Effector memory CD8-positive, alpha-beta T cell (primary cell): Measurements from ENCODE around the gene SHISA6.

Experiments used
- ATAC-seq: fragments of 150-1000 bp; cut with Tn5 transposase; replicated peaks from 2 replicates; pipeline ENCODE4 v1.10.0; 2021; ENCODE audit warnings: mild to moderate bottlenecking, moderate library complexity
- DNase-seq, 3 experiments: peaks; one replicate each; pipeline ENCODE4 v3.0.0; 2021
- H3K27ac Mint-ChIP-seq, 2 donors: one replicate each; pipeline ENCODE4 v1.8.0; 2022; ENCODE audit warnings: mild to moderate bottlenecking in 2 of 2, mixed read lengths in 2 of 2, moderate library complexity in 2 of 2
- H3K27me3 Mint-ChIP-seq, 2 donors: one replicate each; pipeline ENCODE4 v1.8.0; 2022; ENCODE audit warnings: mixed read lengths in 2 of 2
- H3K36me3 Mint-ChIP-seq: one replicate; pipeline ENCODE4 v1.8.0; 2022; ENCODE audit warnings: mild to moderate bottlenecking, moderate library complexity, mixed read lengths; ENCODE audit not compliant: insufficient read depth
- H3K4me1 Mint-ChIP-seq, 2 donors: one replicate each; pipeline ENCODE4 v1.8.0; 2022; ENCODE audit warnings: low read depth in 2 of 2, mixed read lengths in 2 of 2
- H3K4me3 Mint-ChIP-seq, 2 donors: one replicate each; pipeline ENCODE4 v1.8.0; 2022; ENCODE audit warnings: mild to moderate bottlenecking in 2 of 2, mixed read lengths in 2 of 2, moderate library complexity in 2 of 2
- H3K9me3 Mint-ChIP-seq, 2 donors: one replicate each; pipeline ENCODE4 v1.8.0; 2022; ENCODE audit warnings: mixed read lengths in 2 of 2

The SHISA6 gene

GRCh38 chr17:11242411-11242810 lies 1.4 kb downstream of the SHISA6 start:
- peaks cover 11 to 14% of the 10 kb centered on the region in 2 donors for H3K9me3 Mint-ChIP-seq
- H3K27me3 Mint-ChIP-seq, result peaks cover 27 to 49% of the 10 kb centered on the region in 2 donors
- H3K27ac Mint-ChIP-seq, result no peak overlapping the region
- DNase-seq (no peak), ATAC-seq (no peak)
- no peaks in the 10 kb centered on the region for H3K36me3 Mint-ChIP-seq
- no peaks in the 10 kb centered on the region for H3K4me1 Mint-ChIP-seq
- no peak overlapping the region for H3K4me3 Mint-ChIP-seq

DNA sequence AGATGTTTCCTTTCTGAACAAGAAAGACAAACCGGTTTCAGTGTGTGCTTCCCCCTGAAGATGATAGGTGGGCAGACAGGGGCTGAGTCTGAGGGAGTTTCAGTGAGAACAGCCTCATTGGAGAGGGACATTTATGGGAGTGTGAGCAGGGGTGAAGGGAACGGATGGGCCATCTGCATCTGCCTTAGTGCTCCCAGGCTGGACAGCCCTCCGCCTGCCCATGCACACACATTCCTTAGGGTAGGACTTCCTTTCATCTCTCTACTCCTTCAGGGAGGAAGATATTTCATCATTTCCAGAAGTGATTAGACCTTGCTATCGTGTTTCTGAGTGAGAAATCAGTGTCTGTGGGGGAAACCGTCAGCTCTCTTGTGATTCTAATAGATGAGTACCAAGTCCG lies 3.8 kb downstream of the SHISA6 start:
- DNase-seq (no peak), ATAC-seq (no peak)
- Mint-ChIP-seq H3K27me3 (peaks cover 17 to 37% of the 10 kb centered on the region in 2 donors), H3K9me3 (peaks cover 7 to 14% of the 10 kb centered on the region in 2 donors), H3K4me1 (no peaks in the 10 kb centered on the region), H3K36me3 (no peaks in the 10 kb centered on the region), H3K27ac (no peak overlapping the region), H3K4me3 (no peak overlapping the region)

- Mint-ChIP-seq H3K4me3 (no peak overlapping the region), H3K27me3 (peaks cover 16 to 34% of the 10 kb centered on the region in 2 donors), H3K27ac (no peak overlapping the region), H3K4me1 (no peaks in the 10 kb centered on the region), H3K36me3 (no peaks in the 10 kb centered on the region), H3K9me3 (peaks cover 7 to 14% of the 10 kb centered on the region in 2 donors)
- ATAC-seq (no peak), DNase-seq (no peak)
Measured at GRCh38 chr17:11245187-11245586, 4.2 kb downstream of the SHISA6 start.

GRCh38 chr17:11245791-11246190 lies 4.8 kb downstream of the SHISA6 start:
- H3K27me3 Mint-ChIP-seq, result peaks cover 16 to 34% of the 10 kb centered on the region in 2 donors
- no peaks in the 10 kb centered on the region for H3K36me3 Mint-ChIP-seq
- ATAC-seq (no peak), DNase-seq (no peak)
- H3K4me3 Mint-ChIP-seq, result no peak overlapping the region
- H3K9me3 Mint-ChIP-seq, result peaks cover 7 to 14% of the 10 kb centered on the region in 2 donors
- no peak overlapping the region for H3K27ac Mint-ChIP-seq
- H3K4me1 Mint-ChIP-seq, result no peaks in the 10 kb centered on the region

- Mint-ChIP-seq H3K36me3 (no peaks in the 10 kb centered on the region), H3K27ac (no peak overlapping the region), H3K4me3 (no peak overlapping the region), H3K4me1 (no peaks in the 10 kb centered on the region), H3K27me3 (peaks cover 0 to 3% of the 10 kb centered on the region in 2 donors), H3K9me3 (peaks cover 6 to 19% of the 10 kb centered on the region in 2 donors)
- ATAC-seq, result no peak
- no peak for DNase-seq
Measured at GRCh38 chr17:11250161-11250560, 9.1 kb downstream of the SHISA6 start.

- ATAC-seq (no peak), DNase-seq (no peak)
- Mint-ChIP-seq H3K4me3 (no peak overlapping the region), H3K4me1 (no peaks in the 10 kb centered on the region), H3K36me3 (no peaks in the 10 kb centered on the region), H3K9me3 (peaks cover 6 to 19% of the 10 kb centered on the region in 2 donors), H3K27me3 (no peaks in the 10 kb centered on the region), H3K27ac (no peak overlapping the region)
Measured at GRCh38 chr17:11251561-11252107, 10.6 kb downstream of the SHISA6 start.

GRCh38 chr17:11252146-11252545 lies 11.1 kb downstream of the SHISA6 start:
- Mint-ChIP-seq H3K27me3 (no peaks in the 10 kb centered on the region), H3K27ac (no peak overlapping the region), H3K9me3 (peaks cover 6 to 19% of the 10 kb centered on the region in 2 donors), H3K36me3 (no peaks in the 10 kb centered on the region), H3K4me1 (no peaks in the 10 kb centered on the region), H3K4me3 (no peak overlapping the region)
- DNase-seq (no peak), ATAC-seq (no peak)

- H3K36me3 Mint-ChIP-seq, result no peaks in the 10 kb centered on the region
- no peak overlapping the region for H3K27ac Mint-ChIP-seq
- ATAC-seq (no peak), DNase-seq (no peak)
- no peak overlapping the region for H3K4me3 Mint-ChIP-seq
- H3K4me1 Mint-ChIP-seq, result no peaks in the 10 kb centered on the region
- no peaks in the 10 kb centered on the region for H3K27me3 Mint-ChIP-seq
- peaks cover 9 to 13% of the 10 kb centered on the region in 2 donors for H3K9me3 Mint-ChIP-seq
Measured at GRCh38 chr17:11256877-11257276, 15.9 kb downstream of the SHISA6 start.

- Mint-ChIP-seq H3K27ac (no peak overlapping the region), H3K4me1 (no peaks in the 10 kb centered on the region), H3K9me3 (peaks cover 6 to 15% of the 10 kb centered on the region in 2 donors), H3K36me3 (no peaks in the 10 kb centered on the region), H3K4me3 (no peak overlapping the region), H3K27me3 (no peaks in the 10 kb centered on the region)
- no peak for DNase-seq
- no peak for ATAC-seq
Measured at GRCh38 chr17:11264183-11264871, 23.3 kb downstream of the SHISA6 start.

DNA sequence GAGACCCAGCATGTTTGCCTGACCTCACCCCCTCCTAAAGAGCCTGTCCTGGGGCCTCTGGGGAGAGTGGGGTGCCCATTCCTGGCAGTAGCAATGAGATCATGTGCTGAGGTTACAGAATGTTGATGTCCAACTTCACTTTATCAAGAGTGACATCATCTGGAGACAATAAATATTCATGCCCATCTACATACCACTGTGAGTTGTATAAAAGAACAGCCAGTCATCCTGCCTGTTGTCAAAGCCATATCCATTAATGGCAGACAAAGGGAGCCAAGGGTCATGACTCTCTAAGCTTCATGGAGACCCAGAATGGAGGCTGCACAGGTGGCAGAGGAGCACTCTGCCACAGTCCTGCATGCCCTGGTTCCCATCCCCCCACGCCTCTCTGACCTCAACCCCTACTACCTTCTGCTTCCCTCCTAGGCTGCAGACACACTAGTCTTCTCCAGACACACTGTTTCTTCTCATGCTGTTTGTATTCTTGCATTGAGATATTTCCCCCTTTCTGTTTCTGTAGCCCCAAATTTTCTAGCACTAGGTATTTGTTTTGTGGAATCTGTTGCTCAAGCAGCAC lies 27.1 kb downstream of the SHISA6 start:
- Mint-ChIP-seq H3K9me3 (peaks cover 11 to 16% of the 10 kb centered on the region in 2 donors), H3K4me3 (no peak overlapping the region), H3K27ac (no peak overlapping the region), H3K4me1 (no peaks in the 10 kb centered on the region), H3K36me3 (no peaks in the 10 kb centered on the region), H3K27me3 (no peaks in the 10 kb centered on the region)
- ATAC-seq (no peak), DNase-seq (no peak)

GRCh38 chr17:11269210-11269609 lies 28.2 kb downstream of the SHISA6 start:
- H3K4me3 Mint-ChIP-seq, result no peak overlapping the region
- H3K9me3 Mint-ChIP-seq, result peaks cover 11 to 16% of the 10 kb centered on the region in 2 donors
- H3K4me1 Mint-ChIP-seq, result no peaks in the 10 kb centered on the region
- H3K27me3 Mint-ChIP-seq, result no peaks in the 10 kb centered on the region
- H3K36me3 Mint-ChIP-seq, result no peaks in the 10 kb centered on the region
- ATAC-seq (no peak), DNase-seq (no peak)
- no peak overlapping the region for H3K27ac Mint-ChIP-seq

GRCh38 chr17:11272191-11272590 lies 31.2 kb downstream of the SHISA6 start:
- Mint-ChIP-seq H3K9me3 (peaks cover 11 to 13% of the 10 kb centered on the region in 2 donors), H3K27me3 (no peaks in the 10 kb centered on the region), H3K4me3 (no peak overlapping the region), H3K27ac (no peak overlapping the region), H3K4me1 (no peaks in the 10 kb centered on the region), H3K36me3 (no peaks in the 10 kb centered on the region)
- DNase-seq (no peak), ATAC-seq (no peak)

- H3K27me3 Mint-ChIP-seq, result no peaks in the 10 kb centered on the region
- H3K9me3 Mint-ChIP-seq, result peaks cover 9 to 11% of the 10 kb centered on the region in 2 donors
Measured at GRCh38 chr17:11273596-11273995, 32.6 kb downstream of the SHISA6 start.

DNA sequence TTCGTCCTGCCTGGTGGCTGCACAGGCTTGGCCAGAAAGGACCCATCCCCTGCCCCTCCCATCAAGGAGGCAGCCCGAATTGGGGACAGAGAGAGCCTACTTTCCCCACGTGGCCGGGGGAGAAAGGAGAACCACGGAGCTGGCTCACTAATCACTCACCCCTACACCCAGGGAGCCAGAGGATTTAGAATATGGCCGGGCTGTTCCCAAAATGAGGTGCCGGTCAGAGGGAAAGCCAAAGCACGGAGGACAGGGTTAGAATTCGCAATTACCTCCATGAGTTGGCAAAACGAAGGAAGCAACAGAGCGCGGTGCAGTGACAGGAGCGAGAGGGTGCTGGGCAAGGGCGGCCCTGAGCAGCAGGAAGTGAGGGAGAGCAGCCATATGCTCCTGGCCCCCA lies 33.1 kb downstream of the SHISA6 start:
- Mint-ChIP-seq H3K9me3 (peaks cover 9 to 11% of the 10 kb centered on the region in 2 donors), H3K4me3 (no peak overlapping the region), H3K27me3 (no peaks in the 10 kb centered on the region), H3K36me3 (no peaks in the 10 kb centered on the region), H3K27ac (no peak overlapping the region), H3K4me1 (no peaks in the 10 kb centered on the region)
- no peak for DNase-seq
- no peak for ATAC-seq

More at GRCh38 chr17:11273596-11273995, 32.6 kb downstream of the SHISA6 start:
- Mint-ChIP-seq H3K4me1 (no peaks in the 10 kb centered on the region), H3K36me3 (no peaks in the 10 kb centered on the region), H3K27ac (no peak overlapping the region), H3K4me3 (no peak overlapping the region)
- no peak for ATAC-seq
- no peak for DNase-seq
